Stimulated activated naive CD4-positive, alpha-beta T cell treated with Interleukin-2 at 50 U/mL for 16 hours (primary cell): ENCODE data around the gene STX12.

Source experiments
- DNase-seq: peaks from one replicate; lab custom pipeline; 2025; lab: John Stamatoyannopoulos, UW

Gene STX12

DNA sequence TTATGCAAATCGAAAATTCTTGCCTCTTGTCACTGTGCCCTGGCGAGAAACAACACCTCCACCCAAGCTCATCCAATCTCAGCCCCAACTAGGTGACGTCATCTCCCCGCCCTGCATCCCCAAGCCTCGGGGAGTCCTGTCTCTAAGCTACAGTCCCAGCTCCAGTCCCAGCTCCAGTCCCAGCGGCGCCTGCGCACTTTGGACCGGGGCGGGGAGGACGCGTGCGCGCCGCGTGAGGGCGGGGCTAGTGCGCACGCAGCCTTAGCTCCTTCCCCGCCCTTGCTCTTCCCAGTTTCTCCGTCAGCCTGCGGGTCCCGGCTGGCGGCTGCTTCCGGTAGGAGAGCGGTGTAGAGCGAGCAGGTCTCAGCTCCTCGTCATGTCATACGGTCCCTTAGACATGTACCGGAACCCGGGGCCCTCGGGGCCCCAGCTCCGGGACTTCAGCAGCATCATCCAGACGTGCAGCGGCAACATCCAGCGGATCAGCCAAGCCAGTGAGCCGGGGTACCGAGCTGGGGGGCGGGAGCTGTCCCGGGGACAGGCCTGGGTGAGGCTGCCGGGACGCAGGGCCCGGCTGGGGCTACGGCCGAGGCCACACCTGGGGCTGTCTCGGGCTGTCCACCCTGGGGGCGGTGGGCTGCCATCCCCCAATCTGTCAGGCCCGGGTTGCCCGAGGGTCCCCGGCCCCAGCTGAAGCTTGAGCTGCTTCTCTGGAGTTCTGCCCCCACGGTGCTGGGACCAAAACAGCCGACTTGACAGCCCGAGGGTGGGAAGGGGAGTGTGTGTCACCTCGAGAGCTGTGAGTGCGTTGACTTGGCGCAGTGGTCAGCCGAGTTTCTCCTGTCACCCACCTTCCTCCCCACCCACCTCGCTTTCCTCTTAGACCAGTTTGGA lies at the start of gene STX12:
Gene STX12 (plus strand): TSS at position 288 of the 894 bp plus-strand sequence. CDS start 89 bp downstream, at position 377.
- DNase-seq: peak; percentile 99

DNA sequence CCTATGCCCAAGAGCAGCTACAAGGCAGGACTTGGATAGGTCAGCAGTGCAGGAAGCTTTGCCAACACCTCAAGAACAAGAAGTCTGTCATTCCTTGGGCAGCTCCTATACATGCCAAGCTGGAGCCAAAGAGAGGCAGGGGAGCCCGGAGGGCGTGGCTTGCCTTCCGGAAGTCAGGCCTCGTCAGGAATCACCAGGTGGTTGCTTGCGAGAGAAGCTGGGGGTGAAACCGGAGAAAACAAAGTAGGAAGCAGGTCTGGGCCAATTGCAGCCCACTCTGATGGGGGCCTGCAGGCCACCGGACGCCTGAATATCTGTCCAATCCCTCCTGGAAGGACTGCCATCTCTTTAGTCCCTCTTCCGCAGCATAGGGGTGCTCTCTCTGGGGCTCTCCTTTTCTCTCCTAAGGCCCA lies 48.1 kb upstream of the STX12 start:
- no peak for DNase-seq

DNA sequence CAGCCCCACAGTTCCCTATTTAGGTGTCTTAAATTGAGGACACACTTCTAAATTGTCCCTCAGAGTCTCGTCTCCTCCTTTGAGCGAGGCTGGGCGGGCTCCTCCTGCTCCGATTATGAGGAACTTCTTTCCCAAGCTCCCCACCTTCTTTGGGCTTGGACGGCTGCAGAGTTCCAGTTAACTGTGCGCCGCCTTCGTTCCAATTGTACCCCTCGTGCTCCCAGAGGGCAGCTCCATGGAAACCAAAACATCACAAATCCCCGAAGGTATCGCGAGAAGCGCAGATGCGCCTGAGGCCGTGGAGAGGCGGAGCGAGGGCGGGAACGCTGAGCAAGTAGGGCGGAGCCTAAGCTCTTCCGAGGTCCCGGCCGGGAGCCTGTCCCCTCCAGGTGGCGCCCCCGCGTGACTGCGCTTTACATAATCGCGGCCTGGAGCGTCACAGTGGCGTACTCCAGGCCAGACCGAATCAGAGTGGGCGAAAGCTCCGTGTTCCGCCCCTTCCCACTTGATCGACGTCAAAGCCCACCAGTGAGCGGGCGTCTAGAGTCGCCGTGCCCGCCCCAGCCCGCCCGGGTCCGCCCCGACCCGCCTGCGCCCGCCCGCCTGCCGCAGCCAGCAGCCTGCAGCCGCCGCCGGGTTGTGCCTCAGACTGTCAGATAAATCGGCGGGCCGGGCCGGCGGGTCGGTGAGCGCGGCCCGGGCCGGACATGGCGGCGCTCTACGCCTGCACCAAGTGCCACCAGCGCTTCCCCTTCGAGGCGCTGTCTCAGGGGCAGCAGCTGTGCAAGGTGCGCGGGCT lies 47.4 kb upstream of the STX12 start, which contains the start of gene FAM76A:
Gene FAM76A (plus strand): TSS at position 588 of the 799 bp plus-strand sequence. CDS start 120 bp downstream, at position 708.
- peak; percentile 99 for DNase-seq

DNA sequence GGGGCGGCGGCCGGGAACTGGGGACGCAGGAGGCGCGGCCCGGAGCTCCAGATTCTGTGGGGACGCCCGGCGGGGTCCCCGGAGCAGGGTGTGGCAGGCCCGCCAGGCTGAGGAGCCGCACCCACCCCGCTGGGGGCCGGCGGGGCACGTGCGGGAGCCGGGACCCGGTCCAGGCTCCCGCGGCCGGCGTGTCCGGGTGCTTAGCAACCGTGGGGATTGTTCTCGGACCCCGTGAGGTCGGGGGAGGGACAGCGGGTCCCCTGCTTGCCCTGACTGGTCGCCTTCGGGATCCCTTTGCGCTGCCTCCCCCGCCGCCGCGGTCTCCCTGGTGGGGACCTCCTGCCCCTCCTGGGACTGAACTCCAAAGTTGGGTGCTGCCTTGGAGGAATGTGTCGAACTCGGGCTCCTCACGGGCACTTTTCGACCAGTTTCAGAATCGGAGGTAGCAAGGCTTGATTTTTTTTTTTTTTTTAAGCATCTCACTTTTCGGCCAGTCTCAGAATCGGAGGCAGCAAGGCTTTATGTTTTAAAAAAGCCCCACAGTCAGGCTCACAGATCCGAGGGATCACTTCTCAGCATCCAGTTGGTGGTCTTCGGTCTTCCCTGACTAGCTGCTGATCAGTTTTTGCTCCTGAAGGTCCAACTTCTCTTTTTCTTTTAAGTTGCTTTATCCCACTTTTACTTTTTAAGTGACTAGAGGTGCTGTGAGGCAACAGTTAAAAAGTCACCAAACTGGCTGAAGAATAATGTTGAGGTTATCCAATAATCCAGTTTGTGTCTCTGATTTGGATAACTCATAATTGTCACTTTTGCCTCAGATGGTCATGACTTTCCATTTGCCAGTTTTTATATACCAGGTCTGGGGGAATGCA lies 46.6 kb upstream of the STX12 start:
- DNase-seq: peak; percentile 12

DNA sequence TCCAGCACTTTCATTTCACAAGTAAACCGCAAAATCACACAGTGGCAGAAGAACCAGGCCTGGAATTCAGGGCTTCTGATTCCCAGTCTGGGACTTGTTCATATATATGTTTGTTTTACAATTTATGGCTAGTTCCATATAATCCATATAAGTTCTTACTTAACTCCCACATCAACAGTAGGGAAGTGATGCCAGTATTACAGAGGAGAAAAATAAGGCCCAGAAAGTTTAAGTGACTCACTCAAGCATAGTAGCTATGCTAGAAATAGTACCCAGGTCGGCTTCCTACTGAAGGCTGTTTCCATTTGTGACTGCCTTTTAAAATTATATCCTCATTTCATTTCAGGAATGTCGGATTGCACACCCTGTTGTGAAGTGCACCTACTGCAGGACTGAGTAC lies 45.9 kb upstream of the STX12 start:
- DNase-seq: no peak

DNA sequence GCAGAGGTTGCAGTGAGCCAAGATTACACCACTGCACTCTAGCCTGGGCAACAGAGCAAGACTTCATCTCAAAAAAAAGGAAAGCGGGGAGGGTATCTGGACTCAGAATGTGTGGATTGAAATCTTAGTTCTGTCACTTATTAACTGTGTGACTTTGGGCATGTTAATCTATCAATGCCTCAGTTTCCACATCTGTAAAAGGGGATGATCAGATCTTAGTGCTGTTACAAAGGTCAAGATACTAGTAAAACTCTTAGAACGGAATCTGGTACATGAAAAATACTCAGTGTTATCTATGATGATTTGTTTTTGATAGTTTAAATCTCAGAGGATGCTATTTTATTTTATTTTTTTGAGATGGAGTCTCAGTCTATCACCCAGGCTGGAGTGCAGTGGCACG lies 36.8 kb upstream of the STX12 start:
- DNase-seq: no peak

DNA sequence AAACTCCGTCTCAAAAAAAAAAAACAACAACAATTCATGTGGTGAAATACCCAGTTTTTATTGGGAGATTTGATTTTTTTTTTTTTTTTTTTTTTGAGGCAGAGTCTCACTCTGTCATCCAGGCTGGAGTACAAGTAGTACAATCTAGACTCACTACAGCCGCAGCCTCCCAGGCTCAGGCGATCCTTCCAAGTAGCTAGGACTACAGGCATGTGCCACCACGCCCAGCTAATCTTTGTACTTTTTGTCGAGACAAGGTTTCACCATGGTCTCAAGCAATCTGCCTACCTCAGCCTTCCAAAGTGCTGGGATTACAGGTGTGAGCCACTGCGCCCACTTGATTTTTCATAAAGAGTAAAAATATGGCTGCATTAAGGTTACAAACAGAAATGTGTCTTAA lies 31.9 kb upstream of the STX12 start:
- no peak for DNase-seq

DNA sequence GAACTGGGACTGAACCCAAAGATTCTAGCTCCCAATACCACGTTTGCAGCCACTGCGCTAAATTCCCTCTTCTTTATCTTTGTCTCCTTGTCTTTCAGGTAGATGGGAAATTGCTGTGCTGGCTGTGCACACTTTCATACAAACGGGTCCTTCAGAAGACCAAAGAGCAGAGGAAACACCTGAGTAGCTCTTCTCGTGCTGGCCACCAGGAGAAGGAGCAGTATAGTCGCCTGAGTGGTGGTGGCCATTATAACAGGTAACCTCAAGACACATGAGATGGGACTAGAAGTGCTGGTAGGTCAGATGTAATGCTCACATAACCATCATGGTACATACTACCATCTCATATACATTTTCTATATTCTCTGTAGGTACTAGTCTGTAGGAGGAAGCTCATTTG lies 28.5 kb upstream of the STX12 start:
- no peak for DNase-seq

DNA sequence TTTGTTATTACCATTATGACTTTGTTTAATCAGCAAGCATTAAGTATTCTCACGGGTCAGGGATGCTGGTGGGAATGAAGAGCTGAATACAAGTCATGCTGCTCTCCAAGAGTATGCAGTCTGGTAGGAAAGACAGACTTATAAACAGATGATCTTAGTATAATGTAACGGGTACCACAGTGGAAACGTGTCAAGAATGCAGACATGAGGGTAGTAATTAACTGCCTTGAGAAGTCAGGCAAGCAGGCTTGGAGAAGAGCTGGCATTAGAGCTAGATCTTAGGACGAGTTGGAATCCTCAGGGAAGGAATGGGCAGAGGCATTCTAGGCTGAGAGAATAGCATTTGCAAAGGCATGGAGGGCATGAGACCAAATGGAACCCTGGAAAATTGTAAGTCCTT lies 27.6 kb upstream of the STX12 start:
- DNase-seq: no peak

DNA sequence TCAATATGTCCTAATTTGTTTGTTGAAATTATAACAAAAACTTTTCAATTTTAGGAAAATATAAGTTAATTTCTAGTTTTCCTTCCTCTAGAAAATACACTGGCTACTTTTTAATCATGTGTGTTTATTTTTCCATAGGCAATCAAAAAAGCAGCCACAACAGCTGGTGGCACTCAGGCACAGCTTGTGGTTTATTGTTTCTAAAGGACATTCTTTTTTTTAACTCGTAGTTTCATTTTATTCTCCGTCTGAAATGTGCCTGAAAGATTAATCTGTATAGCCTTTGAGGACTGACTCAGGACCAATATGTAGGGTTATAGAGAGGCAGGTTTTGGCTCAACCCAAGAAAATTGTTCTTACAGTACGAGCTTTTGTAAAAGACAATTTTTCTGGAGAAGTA lies 20.7 kb upstream of the STX12 start:
- no peak for DNase-seq

DNA sequence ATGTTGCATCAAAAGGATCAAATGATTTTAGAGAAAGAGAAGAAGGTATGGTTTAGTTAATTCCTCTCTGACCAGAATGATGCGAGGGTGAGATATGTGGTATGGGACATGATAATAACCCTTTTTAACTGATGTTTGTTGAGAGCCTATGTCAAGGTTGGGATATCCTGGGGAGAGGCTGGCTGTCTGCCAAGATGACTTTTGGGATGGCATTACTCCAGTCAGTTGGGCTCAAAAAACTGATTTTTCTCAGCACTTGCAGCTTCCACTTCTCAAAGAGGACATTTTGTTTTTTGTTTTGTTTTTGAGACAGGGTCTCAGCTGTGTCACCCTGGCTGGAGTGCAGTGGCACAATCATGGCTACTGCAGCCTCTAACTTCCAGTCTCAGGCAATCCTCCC lies 17.7 kb upstream of the STX12 start:
- DNase-seq: no peak

DNA sequence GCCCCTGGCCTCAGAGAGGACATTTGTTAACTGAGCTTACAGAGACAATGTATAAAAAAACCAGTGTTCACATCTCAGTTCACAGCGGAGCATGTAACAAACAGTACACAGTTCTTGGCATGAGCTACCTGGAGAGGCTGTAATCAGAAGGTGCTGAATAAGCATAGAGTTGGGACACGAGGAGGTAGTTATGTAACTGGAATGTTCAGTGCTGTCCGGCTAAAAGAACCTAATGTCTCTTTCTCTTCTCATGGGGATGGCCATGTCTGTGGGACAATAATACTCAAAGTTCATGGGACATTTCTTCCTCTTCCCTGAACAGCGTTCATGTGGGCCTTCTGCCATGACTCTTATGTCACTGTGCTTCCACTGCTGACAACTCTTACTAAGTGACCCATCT lies 17.2 kb upstream of the STX12 start:
- DNase-seq: no peak

DNA sequence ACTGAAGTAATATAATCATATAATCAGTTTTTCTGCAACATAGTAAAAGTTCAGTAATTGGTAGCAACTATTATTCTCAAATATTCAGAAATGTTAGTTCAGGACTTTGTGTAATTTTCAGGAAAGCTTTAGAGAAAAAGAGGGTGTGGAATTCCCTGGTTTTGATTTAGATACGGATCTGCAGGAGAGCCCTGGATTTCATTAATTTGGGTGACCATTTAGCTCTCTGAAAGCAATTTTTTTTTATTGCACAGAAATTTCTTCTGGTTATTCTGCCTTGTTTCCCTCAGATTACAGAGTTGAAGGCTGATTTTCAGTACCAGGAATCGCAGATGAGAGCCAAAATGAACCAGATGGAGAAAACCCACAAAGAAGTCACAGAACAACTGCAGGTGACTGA lies 13.8 kb upstream of the STX12 start:
- DNase-seq: no peak

DNA sequence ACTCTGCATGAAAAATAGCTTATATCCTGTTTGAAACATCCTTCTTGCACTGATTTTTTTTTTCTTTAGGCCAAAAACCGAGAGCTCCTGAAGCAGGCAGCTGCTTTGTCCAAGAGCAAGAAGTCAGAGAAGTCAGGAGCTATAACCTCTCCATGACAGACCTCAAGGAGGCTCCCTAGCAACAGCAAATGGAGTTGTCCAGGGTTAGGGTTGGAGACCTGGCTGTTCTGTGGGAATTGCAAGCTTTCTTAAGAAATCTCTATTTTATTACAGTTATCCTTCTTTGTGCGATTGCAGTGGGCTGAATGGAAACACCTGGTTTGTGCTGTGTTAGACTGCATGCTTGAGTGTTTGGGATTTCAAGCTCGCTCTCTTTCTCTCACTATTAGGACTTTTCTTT lies 12.6 kb upstream of the STX12 start:
- DNase-seq: no peak

DNA sequence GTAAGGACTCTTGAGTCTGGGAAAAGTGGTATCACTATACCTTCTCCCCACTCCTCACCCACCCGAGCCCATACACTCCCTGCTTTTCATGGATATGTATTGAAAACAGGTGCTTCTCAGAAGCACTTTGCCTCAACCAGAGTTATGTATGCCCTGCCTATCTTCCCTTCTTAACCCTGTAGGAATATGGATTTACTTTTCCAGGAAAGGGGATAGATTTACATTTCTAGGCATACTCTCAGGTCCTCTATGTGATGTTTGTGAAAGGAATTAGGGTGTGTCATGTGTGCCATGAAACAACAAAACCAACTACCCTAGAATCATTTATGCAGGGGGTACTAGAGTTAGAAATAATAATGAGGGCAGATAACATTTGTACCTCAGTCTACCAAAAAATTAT lies 11.0 kb upstream of the STX12 start:
- DNase-seq: no peak

DNA sequence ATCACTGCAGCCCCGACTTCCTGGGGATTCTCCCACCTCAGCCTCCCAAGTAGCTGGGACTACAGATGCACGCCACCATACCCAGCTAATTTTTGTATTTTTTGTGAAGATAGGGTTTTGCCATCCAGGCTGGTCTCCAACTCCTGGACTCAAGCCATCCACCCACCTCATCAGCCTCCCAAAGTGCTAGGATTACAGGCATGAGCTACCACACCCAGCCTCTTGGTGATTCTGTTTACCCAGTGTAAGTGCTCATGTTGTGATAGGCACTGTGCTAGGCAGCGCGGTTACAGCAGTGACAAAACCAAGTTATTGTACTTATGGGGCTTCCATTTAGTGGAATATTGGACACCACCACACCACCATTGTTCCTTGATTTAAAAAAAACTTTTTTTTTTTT lies 9.7 kb upstream of the STX12 start:
- DNase-seq: no peak

DNA sequence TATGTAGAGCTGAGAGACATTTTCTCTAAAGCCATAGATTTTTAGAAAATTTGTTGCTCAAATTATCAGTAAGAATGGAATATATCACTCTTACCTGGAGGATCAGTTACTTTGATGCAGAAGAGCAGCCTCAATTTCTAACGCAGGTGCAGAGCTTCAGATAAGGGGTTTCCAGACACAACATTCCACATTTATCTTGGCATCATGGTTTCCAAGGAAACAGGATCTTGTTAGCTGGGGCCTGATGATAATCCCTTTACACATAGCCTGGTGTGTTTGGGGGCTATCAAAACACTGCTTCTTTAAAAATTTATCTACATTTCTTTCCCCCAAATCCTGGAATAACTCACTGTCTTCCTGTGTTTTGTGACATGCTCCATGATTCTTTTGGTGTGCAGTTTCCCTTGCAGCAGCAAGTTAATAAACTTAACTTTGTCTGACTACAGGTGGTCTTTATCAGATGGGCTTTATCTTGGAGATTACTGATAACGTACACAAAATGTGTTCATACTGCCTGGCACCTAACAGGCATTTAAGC lies 2.7 kb upstream of the STX12 start:
- DNase-seq: no peak

DNA sequence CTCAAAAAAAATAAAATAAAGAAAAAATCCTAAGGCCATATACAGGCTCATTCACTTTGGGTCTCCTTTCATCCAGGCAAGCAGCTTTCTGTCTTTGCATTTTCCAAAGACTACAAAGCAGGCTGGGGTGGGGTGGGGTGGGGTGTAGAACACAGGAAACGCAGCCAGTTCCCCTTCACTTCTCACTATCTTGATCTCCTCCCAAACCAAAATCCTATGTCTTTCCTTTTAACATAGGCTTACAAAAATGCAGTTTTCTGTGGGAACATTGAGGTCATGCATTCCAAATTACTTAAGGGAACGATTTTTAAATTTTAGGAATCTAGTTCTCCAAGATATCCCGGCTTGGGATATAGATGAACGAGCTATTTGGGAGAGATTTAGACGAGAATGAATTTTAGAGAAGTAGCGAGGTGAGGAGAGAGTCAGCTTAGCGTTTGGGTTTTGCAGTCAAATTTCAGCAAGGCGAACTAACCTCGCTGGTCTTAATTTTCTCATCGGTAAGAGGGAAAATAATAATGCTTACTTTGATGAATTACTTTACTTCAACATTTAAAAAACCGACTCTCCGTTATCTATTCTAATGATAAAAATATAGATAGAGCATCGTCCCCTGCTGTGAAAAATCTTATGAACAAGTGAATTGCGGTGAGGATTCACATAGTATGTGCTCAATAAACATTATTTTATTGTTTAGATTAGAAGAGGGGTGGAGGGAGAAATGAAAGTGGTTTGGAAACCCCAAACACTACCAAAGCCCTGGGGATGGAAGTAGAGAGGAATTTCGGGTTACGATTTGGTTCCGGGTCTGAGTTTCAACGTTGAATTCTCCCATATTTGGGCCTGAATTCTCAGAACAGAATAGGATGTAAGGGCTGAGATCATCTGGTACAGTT lies 735 bp upstream of the STX12 start:
- no peak for DNase-seq

DNA sequence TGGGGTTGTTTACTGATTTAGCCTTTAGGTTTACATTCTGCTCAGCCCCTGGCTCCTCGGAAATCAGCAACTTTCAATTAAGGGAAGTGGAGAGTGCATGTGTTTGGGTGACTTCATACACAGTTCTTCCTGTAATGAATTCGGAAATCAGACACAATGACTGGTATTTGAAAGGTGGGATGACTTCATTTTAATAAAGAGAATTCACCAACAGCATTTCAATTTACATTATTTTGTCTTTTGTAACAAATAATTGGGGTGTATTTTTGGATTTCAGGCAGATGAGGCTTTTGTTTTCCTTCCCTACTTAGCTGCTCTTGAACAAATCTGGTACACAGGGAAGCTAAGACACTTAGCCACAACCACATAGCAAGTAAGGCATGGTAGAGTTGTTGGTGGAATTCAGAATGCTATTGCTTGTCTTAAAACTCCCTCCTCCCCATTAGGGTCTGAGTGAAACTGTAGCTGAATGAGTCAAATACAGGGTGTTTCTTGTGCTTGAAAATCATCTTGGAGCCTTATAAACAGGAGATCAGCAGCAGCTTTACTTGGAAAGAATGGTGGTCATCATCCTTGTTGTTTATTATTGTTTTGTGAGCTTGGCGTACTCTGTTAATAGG lies 917 bp downstream of the STX12 start:
- no peak for DNase-seq

DNA sequence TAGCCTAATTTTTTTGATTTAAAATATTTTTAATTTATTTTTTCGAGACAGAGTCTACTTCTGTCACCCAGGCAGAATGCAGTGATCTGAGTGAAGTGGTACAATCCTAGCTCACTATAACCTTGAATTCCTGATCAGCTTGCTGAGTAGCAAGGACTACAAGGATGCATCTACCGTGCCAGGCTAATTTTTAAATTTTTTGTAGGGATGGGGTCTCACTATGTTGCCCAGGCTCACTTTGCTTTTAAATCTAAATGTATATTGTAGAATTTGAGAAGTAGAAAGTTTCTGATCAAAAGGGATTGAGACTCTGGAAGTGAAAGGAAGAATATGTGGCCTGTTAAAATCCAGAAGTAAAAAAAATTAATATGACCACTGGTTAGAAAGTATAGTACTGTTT lies 1.6 kb downstream of the STX12 start:
- DNase-seq: no peak
